ENCODE results near the gene PARD3.

The PARD3 gene

GRCh38 chr10:34622945-34623344 is 192.2 kb downstream of the PARD3 start:
- H3K27me3 ChIP-seq (ENCODE audit: insufficient read depth, poor library complexity, severe bottlenecking): no peaks in the 10 kb centered on the region
- no peak overlapping the region for H3K27ac ChIP-seq (ENCODE audit: poor library complexity, severe bottlenecking)
- ATAC-seq (ENCODE audit: low read depth) (no peak), DNase-seq (ENCODE audit: low spot score) (no peak)
- TF ChIP-seq CTCF (IDR thresholded peaks at IDR 0.05; ENCODE audit: poor library complexity, severe bottlenecking): no peak
- peaks cover 21% of the 10 kb centered on the region for H3K4me1 ChIP-seq (ENCODE audit: insufficient read depth, poor library complexity, severe bottlenecking)
- H3K9me3 ChIP-seq (ENCODE audit: severe bottlenecking): no peaks in the 10 kb centered on the region
- no peak overlapping the region for H3K4me3 ChIP-seq (ENCODE audit: severe bottlenecking)
- no peaks in the 10 kb centered on the region for H3K36me3 ChIP-seq (ENCODE audit: low read depth)

- Histone ChIP-seq H3K27ac (ENCODE audit: poor library complexity, severe bottlenecking) (no peak overlapping the region), H3K4me3 (ENCODE audit: severe bottlenecking) (no peak overlapping the region), H3K36me3 (ENCODE audit: low read depth) (no peaks in the 10 kb centered on the region), H3K4me1 (ENCODE audit: insufficient read depth, poor library complexity, severe bottlenecking) (peaks cover 19% of the 10 kb centered on the region), H3K27me3 (ENCODE audit: insufficient read depth, poor library complexity, severe bottlenecking) (no peaks in the 10 kb centered on the region), H3K9me3 (ENCODE audit: severe bottlenecking) (no peaks in the 10 kb centered on the region)
- TF ChIP-seq CTCF (IDR thresholded peaks at IDR 0.05; ENCODE audit: poor library complexity, severe bottlenecking): no peak
- ATAC-seq (ENCODE audit: low read depth) (no peak), DNase-seq (ENCODE audit: low spot score) (no peak)
Observed at GRCh38 chr10:34618611-34619010, 196.5 kb downstream of the PARD3 start.

- no peaks in the 10 kb centered on the region for H3K36me3 ChIP-seq (ENCODE audit: low read depth)
- H3K4me3 ChIP-seq (ENCODE audit: severe bottlenecking): no peak overlapping the region
- TF ChIP-seq CTCF (IDR thresholded peaks at IDR 0.05; ENCODE audit: poor library complexity, severe bottlenecking): no peak
- no peaks in the 10 kb centered on the region for H3K9me3 ChIP-seq (ENCODE audit: severe bottlenecking)
- no peaks in the 10 kb centered on the region for H3K27me3 ChIP-seq (ENCODE audit: insufficient read depth, poor library complexity, severe bottlenecking)
- ATAC-seq (ENCODE audit: low read depth): no peak
- DNase-seq (ENCODE audit: low spot score): no peak
- H3K27ac ChIP-seq (ENCODE audit: poor library complexity, severe bottlenecking): no peak overlapping the region
- H3K4me1 ChIP-seq (ENCODE audit: insufficient read depth, poor library complexity, severe bottlenecking): peaks cover 17% of the 10 kb centered on the region
Observed at GRCh38 chr10:34615770-34616169, 199.3 kb downstream of the PARD3 start.

- peaks cover 16% of the 10 kb centered on the region for H3K4me1 ChIP-seq (ENCODE audit: insufficient read depth, poor library complexity, severe bottlenecking)
- ATAC-seq (ENCODE audit: low read depth) (no peak), DNase-seq (ENCODE audit: low spot score) (no peak)
- H3K4me3 ChIP-seq (ENCODE audit: severe bottlenecking): no peak overlapping the region
- H3K27me3 ChIP-seq (ENCODE audit: insufficient read depth, poor library complexity, severe bottlenecking): no peaks in the 10 kb centered on the region
- no peaks in the 10 kb centered on the region for H3K9me3 ChIP-seq (ENCODE audit: severe bottlenecking)
- no peaks in the 10 kb centered on the region for H3K36me3 ChIP-seq (ENCODE audit: low read depth)
- H3K27ac ChIP-seq (ENCODE audit: poor library complexity, severe bottlenecking): no peak overlapping the region
- TF ChIP-seq CTCF (IDR thresholded peaks at IDR 0.05; ENCODE audit: poor library complexity, severe bottlenecking): no peak
Observed at GRCh38 chr10:34613491-34613890, 201.6 kb downstream of the PARD3 start.

- no peak for DNase-seq (ENCODE audit: low spot score)
Observed at GRCh38 chr10:34612938-34613337, 202.2 kb downstream of the PARD3 start.

More at GRCh38 chr10:34612938-34613337, 202.2 kb downstream of the PARD3 start:
- H3K9me3 ChIP-seq (ENCODE audit: severe bottlenecking): no peaks in the 10 kb centered on the region
- TF ChIP-seq CTCF (IDR thresholded peaks at IDR 0.05; ENCODE audit: poor library complexity, severe bottlenecking): no peak
- no peak overlapping the region for H3K27ac ChIP-seq (ENCODE audit: poor library complexity, severe bottlenecking)
- H3K4me1 ChIP-seq (ENCODE audit: insufficient read depth, poor library complexity, severe bottlenecking): peaks cover 18% of the 10 kb centered on the region
- no peaks in the 10 kb centered on the region for H3K36me3 ChIP-seq (ENCODE audit: low read depth)
- ATAC-seq (ENCODE audit: low read depth): no peak
- no peaks in the 10 kb centered on the region for H3K27me3 ChIP-seq (ENCODE audit: insufficient read depth, poor library complexity, severe bottlenecking)
- no peak overlapping the region for H3K4me3 ChIP-seq (ENCODE audit: severe bottlenecking)
